SK-N-DZ (cell line): ENCODE data around the gene EIF4E3. TPM values are rescaled to one million over a fixed set of nuclear protein-coding genes. Genes with fewer than 3 reads are reported as not detected.
A peak's percentile ranks its signal among the peaks of the same experiment; 100 is the strongest.

Experiments used
- DNase-seq: peaks from one replicate; pipeline ENCODE4 v3.0.0-alpha.2; 2015; ENCODE audit warnings: low spot score
- polyA plus RNA-seq, 2 experiments: library from polyadenylated mRNA; depleted of rRNA; stranded (reverse); fragments of >200 nt; gene quantifications; 2 replicates each; pipeline ENCODE4 v1.2.3, GENCODE V29; 2014

EIF4E3 gene
- polyA plus RNA-seq (2014; cell fraction: cytosol; rRNA removed), result 1.3 and 1.4 TPM in 2 replicates
- 2.4 and 3.3 TPM in 2 replicates for polyA plus RNA-seq (2014; cell fraction: nucleus; rRNA removed)

- DNase-seq, result peak; percentile 28
Measured at GRCh38 chr3:71725271-71725991, at the start of gene EIF4E3. TSS of gene EIF4E3 (minus strand) at chr3:71725402. CDS start at chr3:71725367, 35 bp downstream.

GRCh38 chr3:71771884-71772283 is 46.7 kb upstream of the EIF4E3 start:
- DNase-seq, result no peak

DNA sequence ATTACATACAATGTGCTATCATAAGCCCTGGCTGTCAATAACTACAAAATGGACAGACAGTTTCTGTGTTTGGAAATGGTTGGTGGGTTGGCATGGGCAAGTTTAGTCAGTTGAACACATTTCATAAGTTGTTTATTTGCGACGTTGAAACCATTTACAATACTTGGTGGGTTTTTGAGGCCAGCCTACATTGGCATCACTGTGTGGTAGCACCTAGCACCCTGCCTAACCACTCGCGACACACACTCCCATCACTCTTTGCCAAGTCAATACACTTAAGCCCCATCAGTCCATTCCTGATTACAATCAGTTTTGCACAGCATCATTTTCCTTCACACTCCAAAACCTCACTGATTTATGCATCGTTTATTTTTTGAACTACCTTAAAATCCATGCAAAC is 45.9 kb upstream of the EIF4E3 start:
- DNase-seq, result no peak

GRCh38 chr3:71763426-71763825 is 38.2 kb upstream of the EIF4E3 start:
- DNase-seq, result no peak

- DNase-seq, result peak; percentile 45
Measured at GRCh38 chr3:71760140-71760539, 34.9 kb upstream of the EIF4E3 start.

DNA sequence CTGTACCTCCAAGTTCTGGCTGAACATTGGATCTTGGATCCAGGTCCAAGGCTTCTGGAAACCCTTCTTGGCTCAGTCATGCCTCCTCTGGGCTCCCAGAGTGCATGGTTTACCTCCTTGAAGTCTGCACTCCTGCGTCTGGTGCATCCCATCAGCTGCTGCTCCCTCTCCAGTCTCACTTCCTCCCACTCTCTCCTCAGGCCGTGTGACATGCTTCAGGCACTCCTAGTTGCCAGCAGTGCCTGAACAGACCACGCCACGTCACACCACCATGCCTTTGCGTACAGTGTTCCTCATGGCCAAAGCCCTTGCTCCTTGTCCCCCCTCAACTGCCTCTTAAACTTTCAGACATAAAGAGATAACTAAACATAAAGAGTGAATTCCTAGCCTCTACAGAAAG is 34.2 kb upstream of the EIF4E3 start:
- DNase-seq, result no peak

- DNase-seq, result no peak
Measured at GRCh38 chr3:71758091-71758490, 32.9 kb upstream of the EIF4E3 start.

DNA sequence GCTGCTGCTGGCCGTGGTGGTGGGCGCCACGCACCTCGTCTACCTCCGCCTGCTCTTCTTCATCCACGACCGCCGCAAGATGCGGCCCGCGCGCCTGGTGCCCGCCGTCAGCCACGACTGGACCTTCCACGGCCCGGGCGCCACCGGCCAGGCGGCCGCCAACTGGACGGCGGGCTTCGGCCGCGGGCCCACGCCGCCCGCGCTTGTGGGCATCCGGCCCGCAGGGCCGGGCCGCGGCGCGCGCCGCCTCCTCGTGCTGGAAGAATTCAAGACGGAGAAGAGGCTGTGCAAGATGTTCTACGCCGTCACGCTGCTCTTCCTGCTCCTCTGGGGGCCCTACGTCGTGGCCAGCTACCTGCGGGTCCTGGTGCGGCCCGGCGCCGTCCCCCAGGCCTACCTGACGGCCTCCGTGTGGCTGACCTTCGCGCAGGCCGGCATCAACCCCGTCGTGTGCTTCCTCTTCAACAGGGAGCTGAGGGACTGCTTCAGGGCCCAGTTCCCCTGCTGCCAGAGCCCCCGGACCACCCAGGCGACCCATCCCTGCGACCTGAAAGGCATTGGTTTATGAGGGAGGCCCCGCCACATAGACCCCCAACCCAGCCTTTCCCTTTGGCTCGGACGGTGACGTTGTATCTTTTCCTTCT is 29.5 kb upstream of the EIF4E3 start:
- no peak for DNase-seq

GRCh38 chr3:71753701-71754609 is 28.8 kb upstream of the EIF4E3 start, which contains the start of gene GPR27:
TSS of gene GPR27 (plus strand) at chr3:71753855. CDS start at chr3:71754050, 195 bp downstream.
- DNase-seq, result peak; percentile 13

DNA sequence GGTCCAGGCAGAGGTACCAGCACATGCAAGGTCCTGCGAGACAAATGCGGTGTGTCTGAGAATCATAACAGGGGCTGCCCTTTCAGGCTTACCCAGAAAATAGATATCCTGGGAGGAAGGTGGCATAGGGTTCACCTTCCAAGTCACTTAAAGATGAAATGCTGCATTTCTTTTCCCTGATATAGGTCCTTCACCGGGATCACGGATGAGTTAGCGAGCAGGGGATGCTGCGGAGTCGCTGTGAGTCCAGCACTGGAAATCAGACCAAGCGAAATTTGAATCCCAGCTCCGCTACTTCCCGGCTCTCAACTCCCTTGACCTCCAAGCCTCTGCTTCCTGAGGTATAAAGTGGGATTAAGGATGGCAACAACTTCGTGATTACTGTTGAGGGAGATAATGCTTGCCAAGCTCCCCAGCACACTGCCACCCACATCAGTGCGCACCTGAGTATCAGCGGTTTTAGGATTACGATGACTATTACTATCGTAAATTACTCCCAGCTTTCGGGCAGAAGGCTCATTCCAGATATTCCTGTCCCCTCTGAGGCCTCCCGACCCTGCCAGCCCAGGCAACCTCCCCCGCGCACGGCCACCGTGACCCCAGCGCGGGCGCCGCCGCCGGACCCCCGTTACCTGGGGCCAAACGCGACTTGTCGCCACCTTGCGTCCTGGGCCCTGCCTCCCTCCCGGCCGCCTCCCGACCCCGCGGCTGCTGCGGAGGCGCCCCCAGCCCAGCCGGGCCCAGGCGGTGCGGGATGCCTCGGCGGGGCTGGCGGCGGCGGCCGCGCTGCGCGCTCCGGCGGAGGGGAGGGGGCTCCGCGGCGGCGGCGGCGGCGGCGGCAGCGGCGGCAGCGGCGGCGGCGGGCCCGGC is 27.9 kb upstream of the EIF4E3 start:
- no peak for DNase-seq

DNA sequence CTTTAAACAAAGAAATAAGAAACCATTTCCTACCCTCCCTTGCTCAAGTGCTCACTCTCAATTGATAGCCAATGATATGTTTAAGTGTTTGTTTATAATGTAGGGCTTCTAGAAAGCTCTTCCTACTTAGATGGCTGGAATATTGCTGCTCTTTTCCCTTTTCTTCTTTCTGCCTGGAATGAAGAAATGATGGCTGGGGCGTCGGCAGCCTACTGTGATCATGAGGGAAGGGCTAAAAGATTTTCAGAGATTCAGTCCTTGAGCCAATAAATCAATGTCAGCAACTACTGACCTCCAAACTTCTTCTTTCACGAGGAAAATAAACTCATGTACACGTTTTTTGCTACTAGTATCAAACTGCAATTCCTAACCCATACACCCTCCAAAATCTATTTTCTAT is 26.4 kb upstream of the EIF4E3 start:
- no peak for DNase-seq

DNA sequence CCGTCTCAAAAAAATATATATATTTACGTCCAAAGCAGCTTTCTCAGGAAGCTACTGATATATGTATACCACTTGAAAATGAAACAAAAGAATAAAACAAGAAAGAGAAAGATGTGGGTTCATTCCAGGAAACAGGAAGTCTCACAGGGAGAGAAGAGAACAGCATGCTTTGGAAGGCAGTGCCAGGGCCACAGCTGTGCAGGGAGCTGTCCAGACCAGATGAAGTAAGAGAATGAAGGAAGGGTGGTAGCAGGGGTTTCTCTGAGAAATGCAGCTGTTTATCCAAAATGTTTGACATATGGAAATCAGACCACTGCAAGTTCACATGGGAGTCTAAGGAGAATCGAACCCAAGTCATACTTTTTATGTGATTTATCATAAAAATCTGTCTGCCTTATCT is 19.5 kb upstream of the EIF4E3 start:
- DNase-seq, result no peak

GRCh38 chr3:71742621-71743020 is 17.4 kb upstream of the EIF4E3 start:
- DNase-seq, result no peak

- no peak for DNase-seq
Measured at GRCh38 chr3:71734881-71735280, 9.7 kb upstream of the EIF4E3 start.

GRCh38 chr3:71733319-71733718 is 8.1 kb upstream of the EIF4E3 start:
- DNase-seq, result no peak

DNA sequence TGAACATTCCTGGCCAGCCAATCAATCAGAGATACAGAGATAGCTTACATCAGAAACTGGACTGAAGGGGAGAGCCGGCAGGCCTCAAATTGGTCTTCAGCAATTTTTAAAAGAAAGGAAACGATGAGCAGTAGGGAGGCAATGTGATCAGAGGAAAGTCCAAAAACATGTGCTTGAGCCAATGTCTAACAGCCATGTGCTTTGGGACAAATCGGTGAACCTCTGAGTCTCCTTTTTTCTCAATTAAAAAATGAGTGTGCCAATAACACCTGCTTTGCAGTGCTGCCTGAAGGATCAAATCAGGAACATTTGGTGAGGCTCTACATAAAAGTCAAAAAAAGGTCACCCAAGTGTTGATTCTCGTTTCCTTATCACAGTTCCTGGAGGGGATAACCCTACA is 7.4 kb upstream of the EIF4E3 start:
- no peak for DNase-seq

DNA sequence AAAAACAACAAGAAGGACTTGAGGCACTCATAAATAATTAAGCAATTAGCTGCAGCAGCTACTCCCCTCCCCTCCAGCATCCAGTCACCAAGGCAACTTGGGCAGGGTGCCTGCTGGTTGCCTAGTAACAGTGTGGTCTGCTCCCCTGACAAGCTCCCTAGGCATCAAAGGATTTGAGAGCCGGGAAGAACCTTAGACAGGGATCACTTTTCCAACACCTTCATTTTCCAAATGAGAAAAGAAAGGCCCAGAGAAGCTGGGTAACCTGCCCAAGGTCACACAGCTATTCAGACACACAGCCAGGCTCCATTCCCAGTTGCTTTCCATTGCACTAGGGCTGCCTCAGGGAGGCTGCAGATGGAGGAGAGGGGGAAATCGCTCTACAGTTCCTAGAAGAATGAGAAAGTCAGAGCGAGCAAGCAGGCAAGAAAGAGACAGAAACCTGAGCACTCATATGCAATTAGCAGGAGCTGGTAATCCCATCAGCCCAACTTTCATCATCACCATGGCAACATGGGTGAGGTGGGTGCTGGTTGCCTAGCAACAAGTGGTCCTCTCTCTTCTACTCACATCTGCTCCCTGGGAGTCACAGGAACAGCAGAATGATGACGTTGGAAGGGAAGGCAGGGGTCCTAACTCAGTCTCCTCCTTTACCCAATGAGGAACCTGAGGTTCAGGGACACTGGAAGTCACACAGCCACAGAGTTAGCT is 3.6 kb upstream of the EIF4E3 start:
- peak; percentile 92 for DNase-seq

- no peak for DNase-seq
Measured at GRCh38 chr3:71726146-71726545, 944 bp upstream of the EIF4E3 start.

GRCh38 chr3:71724584-71725270 is 475 bp downstream of the EIF4E3 start:
- peak; percentile 26 for DNase-seq

DNA sequence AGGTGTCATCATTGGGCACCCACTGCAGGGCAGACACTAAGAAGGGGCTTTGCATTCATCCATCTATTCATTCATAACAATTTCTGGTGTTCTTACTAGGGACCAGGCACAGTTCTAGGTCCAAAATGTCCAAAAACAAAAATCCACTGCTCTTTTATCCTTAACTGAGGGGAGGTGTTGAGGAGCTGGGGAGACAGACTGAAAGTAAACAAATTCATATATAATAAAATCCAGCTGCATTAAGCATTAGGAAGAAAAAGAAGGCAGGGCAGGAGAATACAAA is 1.1 kb downstream of the EIF4E3 start:
- no peak for DNase-seq
